HG03045 (cell line): Measurements from ENCODE around the gene ASB9.
"Not testable (repeated sequence)": the region's sequence is repeated elsewhere in the genome, so short reads cannot be mapped to it uniquely, and the experiment has no call there.

ENCODE experiments used
- ATAC-seq: cut with Tn5 transposase; IDR thresholded peaks from one replicate; pipeline ENCODE4 v1.9.1; 2021; ENCODE audit warnings: mild to moderate bottlenecking, moderate library complexity; ENCODE audit not compliant: unreplicated experiment

Gene ASB9

GRCh38 chrX:15242899-15243555 lies 26.9 kb downstream of the ASB9 start:
- ATAC-seq, result no peak

GRCh38 chrX:15241301-15241700 lies 28.6 kb downstream of the ASB9 start:
- no peak for ATAC-seq

GRCh38 chrX:15240414-15240813 lies 29.5 kb downstream of the ASB9 start:
- no peak for ATAC-seq

- no peak for ATAC-seq
These were observed 33.7 kb downstream of the ASB9 start for GRCh38 chrX:15236146-15236545.

- no peak for ATAC-seq
These were observed 34.9 kb downstream of the ASB9 start for GRCh38 chrX:15235001-15235400.

- ATAC-seq, result no peak
These were observed 36.4 kb downstream of the ASB9 start for GRCh38 chrX:15233416-15234015.

- no peak for ATAC-seq
These were observed 45.1 kb downstream of the ASB9 start for GRCh38 chrX:15224747-15225146.

GRCh38 chrX:15221321-15221720 lies 48.6 kb downstream of the ASB9 start:
- ATAC-seq, result no peak

- ATAC-seq, result no peak
These were observed 52.7 kb downstream of the ASB9 start for GRCh38 chrX:15217161-15217560.

- ATAC-seq, result no peak
These were observed 53.6 kb downstream of the ASB9 start for GRCh38 chrX:15216280-15216679.

- ATAC-seq, result no peak
These were observed 54.5 kb downstream of the ASB9 start for GRCh38 chrX:15215366-15215765.

- ATAC-seq, result no peak
These were observed 55.3 kb downstream of the ASB9 start for GRCh38 chrX:15214588-15214987.

GRCh38 chrX:15209096-15209495 lies 60.8 kb downstream of the ASB9 start:
- ATAC-seq, result no peak

GRCh38 chrX:15207994-15208393 lies 61.9 kb downstream of the ASB9 start:
- no peak for ATAC-seq

GRCh38 chrX:15207384-15207783 lies 62.5 kb downstream of the ASB9 start:
- ATAC-seq, result no peak

GRCh38 chrX:15206306-15206705 lies 63.6 kb downstream of the ASB9 start:
- no peak for ATAC-seq

- peak; percentile 67 for ATAC-seq
These were observed 65.6 kb downstream of the ASB9 start for GRCh38 chrX:15204130-15204751.

- ATAC-seq, result no peak
These were observed 66.2 kb downstream of the ASB9 start for GRCh38 chrX:15203694-15204093.

- ATAC-seq, result no peak
These were observed 67.3 kb downstream of the ASB9 start for GRCh38 chrX:15202454-15203177.

- ATAC-seq, result no peak
These were observed 69.0 kb downstream of the ASB9 start for GRCh38 chrX:15200871-15201270.

- not testable (repeated sequence) for ATAC-seq
These were observed 71.2 kb downstream of the ASB9 start for GRCh38 chrX:15198608-15199202.
